ENCODE data around the gene PPTC7.

GRCh38 chr12:110555577-110556406 lies 27.3 kb downstream of the PPTC7 start:
- TF ChIP-seq EZH2 (IDR thresholded peaks at IDR 0.05; ENCODE audit: borderline replicate concordance), result no peak
- no peak for TF ChIP-seq CTCF (IDR thresholded peaks at IDR 0.05; ENCODE audit: poor library complexity)

All from hepatocyte (in vitro differentiated cells).